M059J (cell line): ENCODE measurements around the gene METTL14. TPM values are rescaled to one million over a fixed set of nuclear protein-coding genes. Genes with fewer than 3 reads are reported as not detected.
"Not testable (repeated sequence)": the region's sequence is repeated elsewhere in the genome, so short reads cannot be mapped to it uniquely, and the experiment has no call there.

Experiments used
- DNase-seq: peaks from one replicate; pipeline ENCODE4 v3.0.0-alpha.2; 2012; ENCODE audit warnings: low read depth
- total RNA-seq: library from RNA; depleted of rRNA; stranded (reverse); fragments of >200 nt; shearing (Covaris generic); gene quantifications from 2 replicates; pipeline ENCODE4 v1.2.3, GENCODE V29; 2014; rRNA removed

The METTL14 gene
- total RNA-seq, result 35.5 and 44.8 TPM in 2 replicates

DNA sequence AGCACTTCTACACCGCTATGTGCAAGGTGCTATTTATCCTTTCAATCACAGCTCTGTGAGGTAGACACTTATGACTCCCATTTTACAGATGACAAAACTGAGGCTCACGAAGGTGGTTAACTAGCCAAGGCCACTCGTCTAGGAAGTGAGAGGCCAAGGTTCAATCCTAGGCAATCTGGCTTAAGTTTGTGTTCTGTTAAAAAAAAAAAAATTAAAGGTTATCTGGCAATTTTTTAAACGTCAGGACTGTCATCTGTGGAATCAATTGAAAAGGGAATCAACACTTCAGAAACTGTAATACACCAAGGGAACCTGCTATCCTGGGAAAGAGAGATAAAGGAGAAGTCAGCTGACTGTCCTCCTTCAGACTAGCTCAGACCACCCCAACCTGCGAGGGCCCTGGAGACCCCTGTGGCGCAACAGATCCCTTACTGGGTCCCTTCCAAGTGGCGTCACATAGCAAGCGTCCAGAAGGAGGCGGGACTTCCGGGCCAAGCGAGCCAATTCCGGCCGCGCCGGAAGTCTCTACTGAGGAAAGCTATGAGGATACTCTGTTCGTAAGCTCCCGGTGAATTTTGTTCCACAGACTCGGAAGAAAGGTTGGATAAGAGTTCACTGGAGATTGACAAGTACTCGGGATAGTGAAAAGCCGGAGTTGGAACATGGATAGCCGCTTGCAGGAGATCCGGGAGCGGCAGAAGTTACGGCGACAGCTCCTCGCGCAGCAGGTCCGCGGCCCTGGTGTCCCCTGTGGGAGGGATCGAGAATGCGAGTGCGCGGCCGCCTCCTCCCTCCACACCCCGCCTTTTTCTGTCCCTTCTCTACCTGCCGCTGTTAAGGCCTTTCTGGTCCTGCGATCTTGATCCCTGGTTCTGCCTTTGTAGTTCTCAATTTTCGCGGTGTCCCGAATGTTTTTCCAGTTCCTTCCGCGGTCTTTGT is at the start of gene METTL14:
Gene METTL14, plus strand, starts transcription at position 520 of the 939 bp plus-strand sequence. Its CDS starts 143 bp downstream, at position 663.
- peak; percentile 85 for DNase-seq

DNA sequence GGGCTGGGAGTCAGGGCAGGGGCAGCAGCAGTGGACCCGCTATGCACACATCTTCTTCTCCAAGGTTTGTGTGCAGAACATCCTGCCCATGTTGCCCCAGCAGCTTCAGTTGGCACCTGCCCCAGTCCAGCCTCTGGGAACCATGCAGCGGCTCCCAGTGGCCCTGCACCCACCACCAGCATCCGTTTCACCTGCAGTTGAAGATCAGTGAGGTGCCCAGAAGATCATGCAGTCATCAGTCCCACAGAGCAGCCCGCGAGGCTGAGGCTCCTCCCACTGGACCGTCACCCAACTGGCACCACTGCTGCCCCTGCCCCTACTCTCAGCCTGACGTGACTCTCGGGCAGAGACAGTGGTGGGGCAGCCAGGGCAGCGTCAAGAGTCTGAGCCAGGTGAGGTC is 49.1 kb upstream of the METTL14 start:
- DNase-seq, result not testable (repeated sequence)

GRCh38 chr4:118664665-118665064 is 20.5 kb upstream of the METTL14 start:
- DNase-seq, result not testable (repeated sequence)

DNA sequence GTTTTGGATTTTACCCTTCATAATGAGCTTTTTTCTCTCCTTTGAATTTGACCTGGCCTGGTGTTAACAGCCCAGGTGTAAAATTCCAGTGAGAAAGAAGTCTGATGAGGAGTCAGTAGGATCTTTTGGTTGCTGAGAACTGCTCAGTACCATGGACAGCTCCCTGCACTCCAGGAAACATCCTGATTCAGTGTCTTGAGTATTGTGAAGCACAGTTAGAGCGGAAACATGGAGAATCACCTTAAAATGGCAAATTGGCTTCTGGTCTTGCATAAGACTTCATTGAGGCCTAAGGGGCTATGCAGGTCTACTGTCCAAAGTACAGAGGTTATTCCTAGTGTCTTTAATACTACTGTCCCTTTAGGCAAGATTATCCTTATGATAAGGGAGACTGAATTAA is 16.0 kb upstream of the METTL14 start:
- peak; percentile 60 for DNase-seq

DNA sequence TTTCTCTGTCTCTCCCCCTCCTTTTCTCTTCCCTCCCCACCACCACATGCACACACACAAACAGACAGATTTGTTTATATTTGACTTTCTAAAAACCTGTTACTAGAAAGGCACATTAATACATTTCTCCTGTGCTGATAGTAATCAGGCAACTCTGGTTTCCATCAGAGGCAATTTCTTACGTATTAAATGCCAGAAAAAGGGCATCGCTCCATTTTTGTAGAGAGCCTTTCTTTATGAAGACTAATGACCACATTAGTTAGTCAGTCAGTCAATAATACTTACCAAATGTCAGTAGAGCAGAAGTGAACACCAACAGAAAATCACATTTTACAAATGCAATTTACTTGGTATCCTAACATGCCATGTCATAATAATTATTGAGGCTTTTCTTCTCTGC is 14.2 kb upstream of the METTL14 start:
- not testable (repeated sequence) for DNase-seq

GRCh38 chr4:118676128-118676527 is 9.1 kb upstream of the METTL14 start:
- no peak for DNase-seq

GRCh38 chr4:118680808-118681207 is 4.4 kb upstream of the METTL14 start:
- no peak for DNase-seq

DNA sequence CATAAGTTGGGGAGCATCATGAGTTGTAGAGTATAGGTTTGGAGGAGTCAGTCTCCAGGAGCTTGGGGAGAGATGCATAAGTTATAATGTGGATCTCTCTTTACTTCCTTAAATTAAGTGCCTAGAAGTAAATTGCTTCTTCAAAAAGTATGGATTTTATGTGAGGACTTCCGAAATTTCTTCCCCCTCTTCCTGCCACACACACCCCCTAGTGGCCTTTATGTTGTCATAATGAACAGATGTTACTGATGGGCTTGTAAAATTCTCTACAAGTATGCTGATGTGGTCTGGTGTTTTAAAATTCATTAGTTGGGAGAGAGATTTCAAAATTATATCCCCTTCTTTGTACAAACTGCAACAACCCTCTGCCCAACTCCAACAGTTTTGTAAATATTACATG is 2.3 kb upstream of the METTL14 start:
- peak; percentile 26 for DNase-seq

DNA sequence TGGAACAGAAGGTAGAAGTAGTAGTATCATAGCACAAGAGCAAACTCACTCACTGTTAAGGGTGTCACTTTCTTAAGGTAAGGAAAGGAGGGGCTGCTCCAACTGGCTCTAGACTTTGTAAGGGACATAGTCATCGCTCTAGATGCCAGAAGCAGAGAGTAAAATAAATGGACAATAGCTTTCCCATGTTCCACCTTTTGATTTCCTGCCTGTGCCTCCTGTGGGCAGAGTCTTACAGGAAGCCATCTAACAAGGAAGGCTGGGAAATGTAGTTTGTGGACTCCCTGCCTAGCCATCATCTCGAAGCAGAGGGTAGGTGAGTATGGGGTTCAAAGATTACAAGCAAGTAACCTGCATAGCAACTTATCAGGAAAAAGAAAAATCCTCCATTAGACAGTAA is 1.7 kb upstream of the METTL14 start:
- DNase-seq, result peak; percentile 34

DNA sequence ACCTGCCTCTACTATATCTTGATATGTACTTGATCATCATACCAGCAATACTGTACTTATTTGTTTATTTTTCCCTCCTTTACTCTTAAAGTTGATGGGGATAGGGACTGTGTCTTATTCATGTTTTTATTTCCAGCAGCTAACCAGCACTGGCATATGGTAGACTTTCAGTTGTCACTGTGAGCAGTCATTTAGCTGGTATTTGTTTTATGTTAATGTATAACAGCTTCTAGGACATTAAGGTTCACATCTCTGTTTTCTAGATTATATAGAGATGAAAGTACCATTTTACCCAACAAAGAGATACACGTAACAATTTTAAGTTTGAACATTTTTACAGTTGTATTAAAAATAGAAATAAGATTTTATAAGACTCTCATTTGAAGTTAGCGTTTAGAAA is 17.9 kb downstream of the METTL14 start:
- no peak for DNase-seq

GRCh38 chr4:118711052-118711451 is 25.9 kb downstream of the METTL14 start:
- DNase-seq, result no peak

- peak; percentile 67 for DNase-seq
Measured at GRCh38 chr4:118712872-118713271, 27.7 kb downstream of the METTL14 start.

GRCh38 chr4:118714682-118715081 is 29.5 kb downstream of the METTL14 start:
- DNase-seq, result no peak

DNA sequence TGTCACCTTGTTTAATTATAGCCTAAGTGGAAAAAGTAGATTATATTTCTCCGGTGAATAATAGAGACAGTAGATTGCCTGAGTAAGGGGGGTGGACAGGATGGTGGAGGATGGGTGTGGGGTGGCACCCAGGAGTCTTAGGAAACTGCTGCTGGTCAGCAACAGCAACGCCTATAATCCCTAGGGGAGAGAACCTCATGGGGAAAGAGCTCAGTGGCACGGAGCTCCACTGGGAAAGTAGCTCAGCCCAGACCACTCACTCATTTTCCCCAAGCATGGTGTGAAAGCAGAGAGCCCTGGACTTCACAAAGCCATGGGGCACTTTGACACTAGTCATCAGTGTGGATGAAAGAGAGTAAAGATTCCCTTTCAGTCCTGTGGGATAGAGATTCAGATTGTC is 31.1 kb downstream of the METTL14 start:
- DNase-seq, result no peak

DNA sequence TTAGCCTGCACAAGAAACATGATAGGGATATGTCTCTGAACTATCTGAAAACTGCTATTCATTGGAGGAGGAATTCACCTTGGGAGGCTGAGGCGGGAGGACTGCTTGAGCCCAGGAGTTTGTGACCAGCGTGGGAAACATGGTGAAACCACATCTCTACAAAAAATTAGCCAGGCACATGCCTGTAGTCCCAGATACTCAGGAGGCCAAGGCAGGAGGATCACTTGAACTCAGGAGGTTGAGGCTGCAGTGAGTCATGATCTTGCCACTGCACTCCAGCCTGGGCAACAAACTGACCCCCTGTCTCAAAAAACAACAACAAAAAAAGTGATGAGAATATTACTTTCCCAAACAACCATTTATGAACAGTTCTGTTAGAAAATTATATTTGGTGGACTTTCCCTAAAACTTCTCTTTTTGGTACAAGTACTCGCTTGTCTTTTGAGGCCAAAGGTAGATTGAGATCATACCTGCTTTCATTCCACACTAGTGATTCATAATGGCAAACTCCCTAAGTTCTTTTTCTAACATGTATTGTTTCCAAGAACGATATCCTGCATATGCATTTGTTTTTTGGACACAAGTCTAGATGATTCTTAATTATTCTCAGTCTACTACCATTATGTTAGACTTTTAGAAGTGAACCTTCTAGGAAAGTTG is 33.4 kb downstream of the METTL14 start:
- no peak for DNase-seq

DNA sequence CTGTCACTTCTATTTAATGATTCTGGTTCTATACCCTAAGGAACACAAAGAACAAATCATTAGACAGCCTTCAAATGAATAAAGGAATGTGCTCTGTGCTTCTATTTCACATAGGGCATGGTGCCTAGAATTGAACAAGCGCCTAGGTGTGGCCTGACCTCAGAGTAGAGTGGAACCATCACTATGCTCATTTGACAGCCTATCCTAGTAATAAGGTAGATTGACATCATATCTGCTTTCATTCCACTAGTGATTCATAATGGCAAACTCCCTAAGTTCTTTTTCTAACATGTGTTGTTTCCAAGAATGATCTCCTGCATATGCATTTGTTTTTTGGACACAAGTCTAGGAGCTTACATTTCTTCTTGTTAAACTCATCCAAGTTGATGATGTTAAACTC is 36.6 kb downstream of the METTL14 start:
- DNase-seq, result no peak

DNA sequence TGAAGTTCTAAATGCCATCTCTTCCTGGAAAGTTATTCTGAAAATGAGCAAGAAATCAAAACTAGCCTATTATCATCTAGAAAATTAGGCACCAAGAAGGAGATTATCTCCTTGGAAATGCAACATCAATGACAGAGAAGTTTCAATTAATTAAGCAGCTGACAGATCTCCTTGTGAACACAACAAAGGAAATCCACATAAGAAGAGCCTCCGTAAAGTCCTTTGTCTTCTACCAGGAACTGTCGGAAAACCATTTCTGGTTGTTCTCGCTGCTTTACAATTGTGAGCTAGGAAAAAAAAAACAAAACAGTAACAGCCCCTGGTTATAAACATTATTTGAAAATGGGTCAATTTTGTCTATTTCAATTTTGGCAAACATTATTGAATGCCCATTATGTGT is 38.2 kb downstream of the METTL14 start:
- no peak for DNase-seq

GRCh38 chr4:118727360-118727759 is 42.2 kb downstream of the METTL14 start:
- DNase-seq, result no peak

GRCh38 chr4:118729287-118730286 is 44.4 kb downstream of the METTL14 start:
- DNase-seq, result no peak

DNA sequence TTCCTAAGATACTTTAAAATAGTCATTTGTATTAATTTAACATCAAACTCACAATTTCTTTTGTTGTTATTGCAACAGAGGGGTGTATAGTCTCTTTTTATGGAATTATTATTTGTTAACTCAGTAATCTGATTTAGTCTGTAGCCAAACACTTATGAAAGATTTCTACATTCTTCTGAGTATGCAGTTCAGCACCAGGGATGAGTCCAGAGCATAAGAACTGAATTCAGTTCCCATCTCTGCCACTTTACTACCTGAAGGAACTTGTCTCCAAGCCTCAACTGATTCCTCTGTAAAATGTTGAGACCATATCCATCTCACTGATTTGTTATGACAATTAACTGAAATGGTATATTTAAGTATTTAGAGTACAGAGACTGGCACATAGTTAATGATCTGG is 45.5 kb downstream of the METTL14 start:
- no peak for DNase-seq

DNA sequence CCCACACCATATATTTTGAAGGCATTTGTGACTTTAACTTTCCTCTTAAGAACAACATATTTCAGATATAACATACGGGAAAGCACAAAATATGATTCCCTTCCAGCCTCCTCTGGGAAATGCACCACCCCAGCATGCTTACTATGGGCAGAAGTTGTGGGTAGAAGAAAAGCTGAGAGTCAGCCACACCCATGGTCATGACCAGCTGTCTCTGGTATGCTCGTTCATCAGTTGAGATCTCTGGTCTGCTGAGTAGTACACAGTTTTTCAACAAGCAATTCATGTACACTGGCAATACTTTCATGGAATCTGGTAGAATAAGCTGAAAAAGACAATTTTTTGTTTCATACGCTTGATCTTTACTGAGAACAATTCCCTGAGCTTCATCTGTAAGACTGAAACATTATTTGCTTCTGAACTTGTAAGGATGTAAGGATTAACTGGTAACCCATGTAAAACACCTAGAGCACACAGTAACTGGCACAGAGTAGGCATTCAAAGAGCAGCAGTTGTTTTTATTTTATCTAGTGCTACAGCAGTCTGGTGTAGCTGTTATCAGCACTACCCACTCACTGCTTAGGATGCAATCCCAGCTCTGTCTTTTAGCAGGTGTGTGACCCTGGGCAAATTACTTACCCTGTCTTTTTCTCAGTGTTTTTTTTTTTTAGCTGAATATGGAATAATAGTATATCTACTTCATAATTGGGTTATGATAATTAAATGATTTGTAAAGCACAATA is 47.6 kb downstream of the METTL14 start:
- no peak for DNase-seq
